ENCODE data around the gene UQCR11. TPM values are rescaled to one million over a fixed set of nuclear protein-coding genes. Genes with fewer than 3 reads are reported as not detected.

Gene UQCR11
- total and polyA plus RNA-seq, 2 of the 4 experiments (the other 2 are of a cell fraction): 29.2 to 177 TPM

GRCh38 chr19:1654178-1654792, 49.0 kb upstream of the UQCR11 start:
- in situ Hi-C loops (cut with MboI; ENCODE audit: low sequenced_read_pairs): no loop called here

More at GRCh38 chr19:1654178-1654792, 49.0 kb upstream of the UQCR11 start:
- Histone ChIP-seq H3K14ac (replicated peaks; ENCODE audit: low read depth, low read length) (no peak overlapping the region), H3K56ac (ENCODE audit: extremely low read depth, insufficient read depth, low read length) (no peak overlapping the region), H2AK9ac (replicated peaks; ENCODE audit: low read depth, low read length, poor library complexity) (peak overlapping the region; percentile 45), H3K4me1 (ENCODE audit: control insufficient read depth, insufficient read depth, low read length) (peaks cover 3% of the 10 kb centered on the region; the same call in 1 of the 2 replicates), H3K27me3 (ENCODE audit: control insufficient read depth, insufficient read depth, low read length) (peaks cover 3% of the 10 kb centered on the region; the same call in 1 of the 2 replicates), H3K4me3 (ENCODE audit: insufficient read depth, low read depth, low read length) (no peak overlapping the region), H4K5ac (ENCODE audit: low read depth, low read length) (no peak overlapping the region), H3K79me1 (ENCODE audit: low read depth in 1 of 2, low read length in 2 of 2) (peaks cover 8 to 22% of the 10 kb centered on the region in 2 experiments), H3K4me2 (ENCODE audit: low read depth, low read length) (no peak overlapping the region), H3K27ac (ENCODE audit: insufficient read depth, low read length) (no peak overlapping the region), H3K23ac (ENCODE audit: low read depth, low read length) (no peak overlapping the region), H2BK5ac (ENCODE audit: low read depth, low read length, poor library complexity, severe bottlenecking) (no peak overlapping the region), H3K9me3 (ENCODE audit: control insufficient read depth, insufficient read depth, low read length) (no peaks in the 10 kb centered on the region), H4K20me1 (ENCODE audit: insufficient read depth, low read length) (peaks cover 22% of the 10 kb centered on the region), H2BK15ac (ENCODE audit: low read depth, low read length) (no peak overlapping the region), H3K4ac (ENCODE audit: low read depth, low read length) (no peak overlapping the region), H4K8ac (ENCODE audit: low read depth in 2 of 2, low read length in 2 of 2) (no peak overlapping the region), H3K36me3 (ENCODE audit: control insufficient read depth, insufficient read depth, low read length) (peaks cover 5% of the 10 kb centered on the region; the same call in 1 of the 2 replicates), H3K9ac (ENCODE audit: low read depth, low read length) (no peak overlapping the region), H2BK20ac (ENCODE audit: low read depth, low read length) (no peak overlapping the region), H2AFZ (replicated peaks; ENCODE audit: low read length, poor library complexity) (peak overlapping the region; percentile 19), H4K91ac (ENCODE audit: insufficient read depth, low read depth, low read length) (no peak overlapping the region), H3K9me1 (ENCODE audit: insufficient read depth, low read length) (no peaks in the 10 kb centered on the region), H2AK5ac (ENCODE audit: low read depth, low read length) (no peak overlapping the region), H2BK120ac (ENCODE audit: low read depth, low read length) (no peak overlapping the region), H3K18ac (ENCODE audit: low read depth, low read length) (no peak overlapping the region)
- dilution Hi-C loops (cut with HindIII; ENCODE audit: low sequenced_read_pairs, unreplicated experiment) (no loop called here), intact Hi-C loops (cut with micrococcal nuclease) (no loop called here)
- POLR2A ChIA-PET (ENCODE audit: unreplicated experiment): interaction anchor here (0.6 kb wide), 1 partner anchor 127 kb away, joined by 4 read pairs; no protein-coding TSS in a partner anchor
- WGBS, 2 experiments (ENCODE audit: extremely low coverage in 2 of 2, insufficient read length in 1 of 2): 87% methylated on average over 3 of the region's 18 CpGs; no CpG with 5 or more reads in 1 of the 2 experiments
- no peak for TF ChIP-seq MAFK (IDR thresholded peaks at IDR 0.05; ENCODE audit: low read depth, low read length)
- no peak for TF ChIP-seq CHD1 (IDR thresholded peaks at IDR 0.05; ENCODE audit: low read depth, low read length)
- no peak for TF ChIP-seq RCOR1 (IDR thresholded peaks at IDR 0.05; ENCODE audit: insufficient replicate concordance, low read length)
- TF ChIP-seq RFX5 (IDR thresholded peaks at IDR 0.05; ENCODE audit: low read depth, low read length): no peak
- no peak for TF ChIP-seq NFE2L2 (IDR thresholded peaks at IDR 0.05; ENCODE audit: low read depth, low read length)
- TF ChIP-seq CTCF (conservative IDR thresholded peaks at IDR 0.05; ENCODE audit: low read depth, low read length): no peak
- no peak for TF ChIP-seq RAD21 (IDR thresholded peaks at IDR 0.05; ENCODE audit: low read length)
- no peak for TF ChIP-seq POLR2A (IDR thresholded peaks at IDR 0.05; ENCODE audit: low read depth, low read length)
- no peak for TF ChIP-seq MAZ (IDR thresholded peaks at IDR 0.05; ENCODE audit: borderline replicate concordance, low read depth, low read length)
- no peak for TF ChIP-seq FOS (IDR thresholded peaks at IDR 0.05; ENCODE audit: low read depth, low read length)
- no peak for TF ChIP-seq BHLHE40 (IDR thresholded peaks at IDR 0.05; ENCODE audit: low read depth, low read length)
- TF ChIP-seq ELK1 (IDR thresholded peaks at IDR 0.05; ENCODE audit: borderline replicate concordance, low read depth, low read length): no peak
- no peak for TF ChIP-seq SMC3 (IDR thresholded peaks at IDR 0.05; ENCODE audit: low read depth, low read length)
- TF ChIP-seq USF2 (IDR thresholded peaks at IDR 0.05; ENCODE audit: low read depth, low read length): no peak
- no peak for TF ChIP-seq MXI1 (IDR thresholded peaks at IDR 0.05; ENCODE audit: borderline replicate concordance, low read depth, low read length)
- TF ChIP-seq CEBPB (IDR thresholded peaks at IDR 0.05; ENCODE audit: low read depth, low read length): no peak
- CTCF ChIA-PET: no interaction called here
- BruUV-seq (replicated peaks): no TSS peak
- no peak for ATAC-seq (ENCODE audit: low read depth)
- no peak for DNase-seq

Data from IMR-90 (cell line).